Body of pancreas (tissue), 4 donors: ENCODE results near the gene CXADR.

ENCODE experiments used
- POLR2A ChIP-seq, 3 donors: fragments of 450-650 bp; IDR thresholded peaks; one replicate each; pipeline ENCODE4 v1.6.1; 2016; ENCODE audit warnings: antibody characterized with exemption in 3 of 3, mild to moderate bottlenecking in 2 of 3
- TF ChIP-seq, protein P1 (sequence below), 7 experiments: fragments of 450-650 bp in 4 of 7; fragments of 200-600 bp in 3 of 7; sonication (generic) in 3 of 7; IDR thresholded peaks; one replicate each; pipeline ENCODE4 v1.5.1; 2016 to 2019; ENCODE audit warnings: antibody characterized with exemption in 7 of 7

DNA sequence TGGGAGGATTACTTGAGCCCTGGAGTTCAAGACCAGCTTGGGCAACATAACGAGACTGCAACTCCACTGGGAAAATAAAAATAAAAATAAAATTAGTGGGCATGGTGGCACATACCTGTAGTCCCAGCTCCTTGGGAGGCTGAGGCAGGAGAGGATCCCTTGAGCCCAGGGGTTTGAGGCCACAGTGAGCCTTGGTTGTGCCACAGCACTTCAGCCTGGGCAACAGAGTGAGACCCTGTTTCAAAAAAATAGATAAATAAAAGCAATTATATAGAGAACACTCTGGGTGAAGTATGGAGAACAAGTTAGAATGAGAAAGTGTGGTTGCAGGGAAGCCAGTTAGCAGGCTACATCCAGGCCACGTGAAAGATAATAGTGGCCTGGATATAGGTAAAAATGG lies 25.7 kb downstream of the CXADR start:
- TF ChIP-seq, protein P1, sequence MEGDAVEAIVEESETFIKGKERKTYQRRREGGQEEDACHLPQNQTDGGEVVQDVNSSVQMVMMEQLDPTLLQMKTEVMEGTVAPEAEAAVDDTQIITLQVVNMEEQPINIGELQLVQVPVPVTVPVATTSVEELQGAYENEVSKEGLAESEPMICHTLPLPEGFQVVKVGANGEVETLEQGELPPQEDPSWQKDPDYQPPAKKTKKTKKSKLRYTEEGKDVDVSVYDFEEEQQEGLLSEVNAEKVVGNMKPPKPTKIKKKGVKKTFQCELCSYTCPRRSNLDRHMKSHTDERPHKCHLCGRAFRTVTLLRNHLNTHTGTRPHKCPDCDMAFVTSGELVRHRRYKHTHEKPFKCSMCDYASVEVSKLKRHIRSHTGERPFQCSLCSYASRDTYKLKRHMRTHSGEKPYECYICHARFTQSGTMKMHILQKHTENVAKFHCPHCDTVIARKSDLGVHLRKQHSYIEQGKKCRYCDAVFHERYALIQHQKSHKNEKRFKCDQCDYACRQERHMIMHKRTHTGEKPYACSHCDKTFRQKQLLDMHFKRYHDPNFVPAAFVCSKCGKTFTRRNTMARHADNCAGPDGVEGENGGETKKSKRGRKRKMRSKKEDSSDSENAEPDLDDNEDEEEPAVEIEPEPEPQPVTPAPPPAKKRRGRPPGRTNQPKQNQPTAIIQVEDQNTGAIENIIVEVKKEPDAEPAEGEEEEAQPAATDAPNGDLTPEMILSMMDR (IDR thresholded peaks at IDR 0.05): no peak
- no peak for TF ChIP-seq POLR2A (IDR thresholded peaks at IDR 0.05)
